D341Med (cell line): ENCODE results near the gene EXOC4.
"Not testable (repeated sequence)": the region's sequence is repeated elsewhere in the genome, so short reads cannot be mapped to it uniquely, and the experiment has no call there.

Experiments used
- DNase-seq: peaks from one replicate; pipeline ENCODE4 v3.0.0; 2012; ENCODE audit warnings: low spot score

EXOC4 gene

DNA sequence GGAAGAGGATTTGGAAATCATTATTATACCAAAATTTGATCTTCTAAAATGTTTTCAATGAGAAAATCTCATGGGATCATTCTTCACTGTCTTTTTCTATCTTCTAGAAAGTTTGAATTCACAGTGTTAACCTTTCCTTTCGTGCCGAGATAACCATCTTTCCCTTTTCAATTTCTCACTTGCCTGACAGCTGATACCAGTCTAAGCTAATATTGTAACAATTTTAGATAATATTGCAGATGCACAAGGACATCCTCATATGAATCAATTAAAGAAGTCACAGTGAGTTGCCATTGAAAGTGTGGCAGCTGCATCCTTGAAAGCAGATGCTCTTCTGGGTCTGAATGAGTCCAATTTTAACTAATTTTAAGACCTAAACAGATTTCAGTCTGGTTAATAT lies 734.7 kb downstream of the EXOC4 start:
- no peak for DNase-seq

DNA sequence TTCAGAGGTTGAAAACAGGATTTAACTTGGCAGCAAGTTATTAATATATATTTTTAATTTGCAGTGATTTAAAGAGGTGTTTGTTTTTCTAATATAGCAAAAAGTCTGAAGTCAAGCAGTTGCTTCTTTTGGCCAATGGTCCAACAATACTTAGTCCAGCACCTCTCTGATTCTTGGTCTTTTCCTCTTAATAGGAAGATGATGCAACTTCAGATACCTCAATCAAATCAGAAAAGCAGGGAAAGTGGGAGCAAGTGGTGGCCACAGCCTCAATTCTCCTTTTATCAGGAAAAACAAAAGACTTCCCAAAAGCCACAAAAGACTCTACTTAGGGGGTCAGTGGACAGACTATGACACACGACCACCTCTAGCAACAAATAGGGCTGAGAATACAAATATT lies 740.7 kb downstream of the EXOC4 start:
- DNase-seq: no peak

DNA sequence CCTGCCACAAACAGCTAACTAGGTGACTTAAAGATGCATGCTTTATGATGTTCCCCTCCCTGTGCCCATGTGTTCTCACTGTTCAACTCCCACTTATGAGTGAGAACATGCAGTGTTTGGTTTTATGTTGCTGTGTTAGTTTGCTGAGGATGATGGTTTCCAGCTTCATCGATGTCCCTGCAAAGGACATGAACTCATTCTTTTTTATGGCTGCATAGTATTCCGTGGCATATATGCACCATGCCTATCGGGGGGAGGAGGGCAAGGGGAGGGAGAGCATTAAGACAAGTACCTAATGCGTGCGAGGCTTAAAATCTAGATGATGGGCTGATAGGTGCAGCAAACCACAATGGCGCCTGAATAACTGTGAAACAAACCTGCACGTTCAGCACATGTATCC lies 741.2 kb downstream of the EXOC4 start:
- not testable (repeated sequence) for DNase-seq

DNA sequence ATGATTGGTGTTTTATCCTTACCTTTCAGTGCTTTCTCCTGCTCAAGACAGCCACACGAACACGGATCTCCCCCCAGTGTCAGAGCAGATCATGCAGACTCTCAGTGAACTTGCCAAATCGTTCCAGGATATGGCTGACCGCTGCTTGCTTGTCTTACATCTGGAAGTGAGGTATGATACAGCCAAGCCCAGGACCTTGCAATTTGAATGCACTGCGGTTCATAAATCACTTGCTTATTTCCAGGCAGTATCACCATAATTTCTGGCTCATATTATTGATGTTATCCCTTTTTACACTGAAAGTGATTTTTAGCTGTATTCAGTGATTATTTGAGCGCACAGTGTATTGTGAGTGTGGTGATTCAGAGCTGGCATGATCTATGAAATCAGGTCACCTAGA lies 744.6 kb downstream of the EXOC4 start:
- no peak for DNase-seq

DNA sequence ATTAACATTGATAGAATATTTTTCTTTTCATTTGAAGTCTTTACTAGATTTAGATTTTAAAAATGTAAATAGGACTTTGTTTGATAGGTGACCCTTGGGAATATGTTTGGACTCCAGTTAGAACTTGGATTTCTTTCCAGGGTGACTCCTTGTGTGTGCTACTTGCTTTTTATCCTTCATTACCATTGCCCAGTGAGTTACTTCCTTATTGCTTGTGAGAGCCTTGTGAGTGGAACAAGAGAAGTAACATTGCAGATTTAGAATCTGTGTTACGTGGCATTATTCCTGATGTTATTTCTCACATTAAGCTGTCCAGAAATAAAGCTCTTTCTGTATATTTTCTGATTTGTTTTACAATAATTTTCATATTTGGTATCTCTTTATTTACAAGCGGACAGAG lies 746.3 kb downstream of the EXOC4 start:
- no peak for DNase-seq

DNA sequence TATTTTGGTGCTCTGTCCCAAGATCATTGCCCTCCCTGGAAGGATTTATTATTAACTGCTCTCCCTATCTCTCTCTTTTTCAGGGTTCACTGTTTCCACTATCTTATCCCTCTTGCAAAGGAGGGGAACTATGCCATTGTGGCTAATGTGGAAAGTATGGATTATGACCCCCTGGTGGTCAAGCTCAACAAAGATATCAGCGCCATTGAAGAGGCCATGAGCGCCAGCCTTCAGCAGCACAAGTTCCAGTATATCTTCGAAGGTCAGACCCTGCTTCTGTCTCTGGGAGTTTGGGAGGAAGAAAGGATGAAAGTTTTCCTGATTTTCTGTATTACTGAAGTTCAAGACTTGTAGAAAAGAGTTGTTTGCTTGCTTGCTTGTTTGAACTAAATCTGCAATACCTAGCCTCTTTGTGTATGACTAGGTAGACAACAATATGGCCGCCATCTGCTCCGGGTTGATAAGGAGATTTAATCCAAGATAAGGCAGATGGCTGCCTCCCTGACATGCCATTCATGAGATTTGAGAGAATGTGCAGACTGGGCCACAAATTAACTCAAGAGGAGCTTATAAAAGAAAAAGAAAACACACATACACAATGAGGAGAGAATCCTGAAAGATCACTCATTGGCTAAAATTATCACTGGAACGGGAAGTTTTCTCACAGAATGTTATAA lies 752.1 kb downstream of the EXOC4 start:
- peak; percentile 58 for DNase-seq

DNA sequence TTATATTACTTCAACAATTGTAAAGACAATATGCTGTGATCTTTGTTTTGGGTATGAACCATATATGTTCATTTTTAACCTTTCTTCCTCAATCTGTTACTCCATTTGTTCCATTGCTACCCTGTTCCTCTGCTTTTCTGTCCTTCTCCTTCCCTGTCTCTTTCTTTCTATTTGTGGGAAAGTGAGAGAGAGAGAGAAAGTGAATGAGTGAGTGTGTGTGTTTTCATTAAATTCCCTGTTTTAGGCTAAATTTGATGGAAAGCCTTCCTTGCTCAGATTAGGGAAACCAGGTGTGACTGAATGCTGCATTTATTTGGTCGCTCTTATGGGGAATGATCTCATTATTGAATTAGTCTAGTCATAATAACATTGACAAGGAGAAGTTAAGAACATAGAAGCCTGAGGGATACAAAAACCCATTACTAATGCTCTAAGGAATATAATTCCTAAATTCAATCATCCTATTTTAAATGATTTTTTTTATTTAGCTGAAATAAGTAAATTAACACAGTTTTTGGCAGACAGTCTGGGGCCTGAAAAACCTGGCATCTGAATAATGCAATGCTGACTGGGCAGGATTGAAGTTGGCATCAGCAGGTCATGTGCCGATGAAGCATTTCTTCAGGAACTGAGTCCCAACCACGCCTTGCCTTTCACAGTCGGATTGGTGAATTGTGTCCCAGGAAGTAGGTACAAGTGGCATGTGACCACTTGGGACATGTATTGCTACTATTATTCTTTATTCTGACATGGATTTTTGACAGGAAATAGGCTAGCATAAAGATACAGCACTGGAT lies 756.6 kb downstream of the EXOC4 start:
- DNase-seq: no peak

DNA sequence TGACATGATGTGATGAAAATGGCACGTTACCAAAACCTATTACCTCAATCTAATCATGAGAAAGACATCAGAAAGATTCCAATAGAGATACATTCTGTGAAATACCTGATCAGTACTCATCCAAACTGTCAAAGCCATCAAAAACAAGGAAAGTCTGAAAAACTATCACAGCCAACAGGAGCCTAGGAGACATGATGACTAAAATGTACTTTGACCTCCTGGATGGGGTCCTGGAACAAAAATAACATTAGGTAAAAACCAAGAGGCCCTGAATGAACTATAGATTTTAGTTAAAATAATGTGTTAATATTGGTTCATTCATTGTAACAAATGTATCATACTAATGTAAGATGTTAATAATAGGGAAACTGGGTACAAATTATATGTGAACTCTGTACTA lies 760.4 kb downstream of the EXOC4 start:
- no peak for DNase-seq

DNA sequence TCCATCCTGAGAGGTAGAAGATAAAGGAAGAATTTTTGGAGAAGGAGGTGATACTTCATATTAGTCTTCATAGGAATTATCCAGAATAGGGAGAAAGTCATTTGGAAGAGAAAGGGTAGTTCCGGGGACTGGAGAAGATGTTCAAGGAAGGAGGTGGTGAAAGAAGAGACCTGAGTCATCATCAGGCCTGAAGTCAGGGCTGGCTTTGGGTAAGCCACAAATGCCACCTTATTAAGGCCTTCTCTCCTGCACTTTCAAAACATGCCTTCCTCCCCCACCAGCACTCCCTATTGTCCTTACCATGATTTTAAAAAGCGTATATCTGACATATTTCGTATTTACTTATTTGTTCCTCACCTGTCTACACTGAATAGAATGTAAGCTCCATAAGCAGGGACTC lies 762.1 kb downstream of the EXOC4 start:
- no peak for DNase-seq

DNA sequence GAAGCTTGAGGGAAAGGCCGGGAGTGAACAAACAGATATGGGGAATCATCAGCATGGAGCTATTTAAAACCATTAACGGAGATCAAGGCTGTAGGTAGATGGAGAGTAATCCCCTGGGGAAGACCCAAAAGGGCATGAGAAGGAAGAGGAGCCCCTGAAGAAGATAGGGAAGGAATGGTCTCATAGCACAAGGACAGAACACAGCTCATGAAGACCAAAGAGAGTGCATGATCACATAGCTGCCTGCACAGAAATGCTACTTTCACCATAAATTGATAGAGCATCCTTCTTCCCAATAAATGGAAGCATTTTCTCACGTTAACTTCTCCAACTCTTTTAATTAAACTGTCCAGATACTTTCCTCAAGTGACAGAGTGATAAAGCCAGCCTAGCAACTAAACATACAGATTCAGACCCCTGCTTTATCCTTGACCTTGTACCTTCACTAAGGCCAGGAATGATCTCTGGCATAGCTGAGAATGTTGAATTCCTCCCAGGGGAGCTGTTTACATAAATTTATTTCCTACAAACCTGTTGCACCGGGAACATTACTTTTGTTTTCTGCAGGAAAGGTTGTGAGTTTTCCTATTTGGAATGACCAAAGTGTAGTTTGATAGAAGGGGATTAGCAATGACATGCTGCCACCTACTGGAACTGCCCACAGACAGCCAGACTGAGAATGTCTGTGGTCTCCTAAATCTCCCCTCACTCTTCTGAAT lies 763.5 kb downstream of the EXOC4 start:
- DNase-seq: peak; percentile 66

DNA sequence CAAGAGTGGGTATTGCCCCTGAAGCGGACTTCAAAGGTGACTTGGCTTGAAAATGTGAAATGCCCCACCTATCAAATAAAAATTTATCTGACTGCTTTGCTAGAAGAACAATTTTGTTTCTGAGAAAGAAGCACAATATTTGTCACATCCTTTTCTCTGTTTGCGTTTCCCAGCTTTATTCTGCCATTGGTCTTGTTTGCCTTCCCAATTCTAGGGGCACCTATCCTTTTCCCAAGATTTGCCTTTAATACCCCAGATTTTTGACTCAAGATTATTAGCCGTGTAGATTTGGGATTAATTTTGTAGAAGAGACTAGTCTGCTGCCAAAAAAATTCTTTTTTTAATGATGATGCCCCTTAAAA lies 764.0 kb downstream of the EXOC4 start:
- DNase-seq: no peak

DNA sequence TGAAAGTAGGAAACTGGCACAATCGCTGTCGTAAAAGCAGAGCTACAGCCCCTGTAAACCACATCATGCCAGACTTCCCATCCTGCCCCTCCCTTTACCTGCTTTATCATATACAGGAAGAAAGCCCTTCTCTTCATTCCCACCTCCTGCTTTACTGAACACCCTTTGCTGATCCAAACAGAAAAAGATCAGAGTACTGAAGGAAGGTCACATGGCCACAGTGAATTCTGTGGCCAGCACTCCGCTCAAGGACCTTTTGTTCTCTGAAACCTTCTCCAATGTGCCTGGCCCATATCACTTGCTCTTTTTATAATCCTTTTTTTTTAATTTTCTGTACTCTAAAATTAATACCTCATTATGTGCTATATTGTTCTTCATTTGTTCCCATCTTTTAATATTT lies 765.4 kb downstream of the EXOC4 start:
- DNase-seq: no peak

DNA sequence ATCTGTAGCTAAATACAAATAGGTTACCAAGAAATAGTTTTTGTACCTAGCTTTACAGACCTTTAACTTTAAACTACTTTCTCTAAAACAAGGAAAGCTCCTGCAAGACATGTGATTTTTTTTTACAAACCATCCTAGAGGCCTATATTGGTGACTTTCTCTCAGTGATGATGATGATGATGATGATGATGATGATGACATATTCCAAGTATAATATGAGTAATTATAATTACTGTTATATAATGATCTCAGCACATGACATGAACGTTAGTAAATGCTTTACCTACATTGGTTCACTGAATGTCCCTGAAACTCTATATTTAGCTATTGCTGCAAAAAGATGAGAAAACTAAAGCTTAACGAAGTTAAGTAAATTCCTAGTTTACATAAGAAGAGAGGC lies 766.4 kb downstream of the EXOC4 start:
- DNase-seq: no peak

DNA sequence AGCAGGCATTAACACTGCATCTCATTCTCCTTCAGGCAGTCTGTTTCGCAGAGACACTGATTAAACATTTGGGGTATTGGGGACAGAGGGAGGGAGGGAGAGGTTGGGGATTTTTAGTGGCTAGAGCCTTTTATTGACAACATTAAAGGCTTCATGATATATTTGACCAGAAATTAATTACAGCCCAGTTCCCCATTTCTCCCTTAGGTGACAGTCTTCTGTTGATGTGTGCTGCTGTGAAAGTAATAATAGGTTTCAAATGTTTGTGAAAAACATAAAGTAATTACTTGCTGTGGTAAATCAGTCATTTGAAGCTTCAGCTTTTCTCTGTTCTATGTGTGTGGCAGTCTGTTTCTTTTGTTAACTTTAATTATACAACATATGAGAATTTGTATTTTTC lies 769.0 kb downstream of the EXOC4 start:
- no peak for DNase-seq

DNA sequence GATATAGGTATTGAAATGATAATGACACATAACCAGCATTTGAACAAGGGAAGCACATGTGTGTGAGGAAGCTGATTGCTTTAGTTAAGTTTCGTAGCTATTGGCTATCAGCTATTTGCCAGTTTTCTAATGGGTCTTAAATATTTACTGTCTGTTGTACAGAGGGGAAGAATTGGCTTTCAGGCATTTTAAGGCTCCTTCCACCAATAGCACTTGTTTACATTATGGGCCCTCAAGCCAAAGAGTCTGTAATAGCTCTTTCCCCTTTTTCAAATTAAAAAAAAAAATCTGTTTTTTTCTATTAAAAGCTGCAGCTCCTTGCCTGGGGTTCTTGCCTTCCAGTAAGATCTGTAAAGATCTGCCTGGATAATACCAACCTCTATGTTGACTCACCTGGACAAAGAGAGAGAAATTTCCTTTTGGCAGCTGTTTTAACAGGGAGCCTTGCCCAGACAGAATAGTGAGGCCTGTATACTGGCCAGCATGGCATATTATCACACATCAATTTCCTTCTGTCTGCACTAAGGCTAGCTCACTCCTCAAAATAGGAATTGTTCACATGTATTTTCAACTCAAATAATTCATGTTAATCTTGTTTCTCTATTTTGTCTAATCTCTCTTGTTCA lies 769.5 kb downstream of the EXOC4 start:
- no peak for DNase-seq

DNA sequence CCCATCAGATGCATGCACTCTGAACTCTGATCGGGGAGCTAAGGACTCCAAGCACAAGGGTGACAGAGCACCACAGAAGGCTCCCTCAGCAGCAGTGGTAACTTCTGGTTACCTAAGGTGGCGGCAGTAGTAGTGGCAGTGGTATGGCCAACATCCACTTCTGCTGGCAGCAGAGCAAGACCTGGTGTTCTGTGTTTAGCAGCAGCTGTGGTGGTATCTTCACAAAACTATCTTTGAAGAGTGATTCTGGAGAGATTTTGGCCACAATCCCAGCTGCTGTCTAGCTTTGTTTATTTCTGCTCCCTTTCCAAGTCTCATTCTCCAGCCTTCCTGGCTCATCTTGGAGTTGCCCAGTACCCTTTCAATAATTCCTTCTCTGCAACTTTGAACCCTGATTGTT lies 771.9 kb downstream of the EXOC4 start:
- no peak for DNase-seq

DNA sequence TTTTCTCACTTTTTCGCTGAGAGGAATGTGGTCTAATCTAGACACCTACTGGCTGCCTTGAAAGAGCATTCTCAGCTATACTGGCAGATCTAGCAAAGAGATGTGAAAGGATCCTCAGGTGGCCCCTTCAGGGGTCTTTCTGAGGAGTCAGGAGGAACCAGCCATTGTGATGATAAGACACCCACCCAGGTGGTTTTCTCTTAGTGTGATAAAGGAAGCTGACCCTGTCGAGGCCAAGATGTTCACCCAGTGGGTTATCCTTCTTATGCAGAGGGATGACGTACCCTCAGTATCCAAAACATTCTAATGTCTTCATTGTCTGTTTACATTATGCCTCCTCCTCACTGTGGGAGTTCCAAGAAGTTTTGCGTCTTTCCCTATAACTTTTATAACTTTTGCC lies 776.0 kb downstream of the EXOC4 start:
- DNase-seq: no peak

DNA sequence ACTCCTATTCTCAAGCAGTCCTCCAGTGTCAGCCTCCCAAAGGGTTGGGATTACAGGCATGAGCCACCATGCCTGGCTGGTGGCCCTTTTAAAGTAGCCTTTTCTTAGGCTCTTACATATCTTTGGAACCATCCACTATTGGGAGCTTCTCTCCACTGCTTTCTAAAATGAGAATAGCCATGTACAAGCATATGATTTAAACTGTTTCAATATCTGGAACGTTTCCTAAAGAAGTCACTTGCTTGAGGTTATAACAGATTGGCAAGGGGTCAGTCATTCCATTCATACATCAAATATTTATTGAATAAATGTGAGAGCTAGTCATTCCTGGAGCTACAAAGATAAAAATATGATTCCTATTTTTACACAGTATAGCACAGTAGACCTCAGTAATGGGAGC lies 776.9 kb downstream of the EXOC4 start:
- DNase-seq: no peak

DNA sequence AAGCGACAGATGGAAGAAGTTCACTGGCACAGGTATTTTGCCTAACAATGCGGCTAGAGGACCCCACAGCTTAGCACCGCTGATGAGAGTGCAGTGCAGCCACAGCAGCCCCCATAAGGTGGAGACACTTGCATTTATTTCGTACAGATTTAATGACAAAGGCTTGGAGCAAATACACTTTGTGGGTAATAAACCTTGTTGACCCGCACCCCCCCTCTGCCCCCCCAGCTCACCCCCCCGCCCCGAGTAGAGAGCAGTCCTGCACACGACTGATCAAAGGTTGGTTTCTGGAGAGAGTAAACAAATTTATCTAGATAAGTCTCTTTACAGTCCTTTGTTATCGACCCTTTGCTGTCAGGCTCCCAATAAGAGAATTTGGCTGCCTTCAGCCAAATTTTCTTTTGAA lies 777.6 kb downstream of the EXOC4 start:
- DNase-seq: no peak

DNA sequence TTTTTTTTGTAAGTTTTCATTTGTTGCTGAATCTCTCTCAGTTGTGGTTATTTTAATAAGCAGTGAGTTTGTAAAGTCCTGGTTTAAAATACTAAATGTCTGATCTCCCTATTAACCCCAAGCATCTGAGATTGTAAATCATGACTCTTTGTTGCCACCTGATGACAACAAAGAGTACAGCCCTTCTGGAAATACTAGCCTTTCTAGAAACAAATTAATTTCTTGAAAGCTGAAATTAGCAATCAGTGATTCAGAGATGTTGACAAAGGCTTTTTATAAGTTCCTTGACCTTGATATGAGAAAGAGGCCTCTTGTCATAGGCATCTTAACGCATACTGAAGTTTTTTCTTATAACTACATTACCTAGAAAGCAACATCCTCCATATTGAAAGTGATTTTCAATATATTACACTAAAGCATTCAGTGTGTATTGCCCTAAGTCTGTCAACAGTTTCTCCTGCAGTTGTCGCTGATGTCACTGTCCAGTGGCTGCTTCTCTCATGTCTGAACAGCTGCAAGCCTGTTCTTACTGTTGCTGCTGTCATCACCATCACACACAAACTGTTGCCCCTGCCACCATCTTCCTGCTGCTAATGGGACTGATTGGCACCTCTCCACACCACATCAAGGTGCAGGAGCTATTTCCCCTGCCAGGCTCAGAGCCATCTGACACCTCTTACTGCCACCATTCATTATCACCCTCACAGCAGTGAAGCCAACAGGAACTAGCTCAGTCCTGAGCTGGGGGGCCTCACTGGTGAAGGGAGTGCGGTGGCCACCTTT lies 779.1 kb downstream of the EXOC4 start:
- no peak for DNase-seq

DNA sequence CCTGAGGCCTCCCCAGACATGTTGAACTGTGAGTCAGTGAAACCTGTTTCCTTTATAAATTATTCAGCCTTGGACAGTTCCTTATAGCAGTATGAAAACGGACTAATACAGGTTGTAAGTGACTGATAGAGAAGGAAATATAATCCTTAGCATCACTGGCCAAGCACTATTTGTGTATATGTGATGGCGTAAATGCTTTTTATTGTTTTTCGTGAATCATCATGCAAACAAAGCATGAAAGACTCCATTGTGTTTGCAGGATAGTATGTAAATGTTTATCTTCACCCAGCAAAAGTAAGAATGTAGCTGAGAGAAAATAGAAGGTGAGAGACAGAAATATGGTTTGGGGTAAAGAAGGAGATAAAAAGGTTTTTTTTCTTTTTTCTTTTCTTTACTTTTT lies 781.8 kb downstream of the EXOC4 start:
- no peak for DNase-seq

DNA sequence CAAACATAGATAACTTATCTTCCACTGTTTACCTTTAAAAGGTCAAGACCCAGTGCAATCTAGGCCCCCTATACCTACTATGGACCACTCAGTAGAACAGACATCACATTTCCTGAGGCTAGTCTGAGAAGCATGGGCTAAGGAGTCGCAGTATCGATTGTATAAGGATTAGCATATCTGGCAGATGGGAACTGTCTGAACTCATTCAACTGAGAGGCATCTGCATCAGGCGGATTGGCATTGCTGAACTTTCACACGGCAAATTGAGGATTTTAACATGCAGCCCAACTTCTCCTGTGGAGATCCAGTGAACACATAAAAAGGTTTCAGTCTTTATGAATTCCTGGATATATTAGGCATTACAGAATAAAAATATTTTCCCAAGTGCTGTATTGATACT lies 785.1 kb downstream of the EXOC4 start:
- DNase-seq: no peak
